A549 (cell line): ENCODE data around the gene WFIKKN1. TPM values are rescaled to one million over a fixed set of nuclear protein-coding genes. Genes with fewer than 3 reads are reported as not detected.

Source experiments
- ATAC-seq, 2 experiments: fragments of 200-7000 bp in 1 of 2; fragments of >200 bp in 1 of 2; cut with Nextera tagmentation in 1 of 2; cut with Tn5 transposase in 1 of 2; 3 replicates each; pipeline versions ENCODE4 v1.8.0 to v1.9.1; 2018 to 2020; ENCODE audit warnings: mild to moderate bottlenecking in 1 of 2, moderate library complexity in 1 of 2
- CTCF ChIA-PET: fragments of 300-600 bp; sonication (Branson Sonifier 250); formaldehyde crosslinking; extraction: SDS; loops from one replicate; lab custom pipeline; 2021; ENCODE audit warnings: antibody characterized with exemption, inconsistent platforms; lab: Yijun Ruan, JAX
- POLR2A ChIA-PET: fragments of 350-600 bp; formaldehyde crosslinking; extraction: SDS; loops from one replicate; lab custom pipeline; 2021; ENCODE audit warnings: antibody characterized with exemption, inconsistent platforms; lab: Yijun Ruan, JAX
- DNase-seq, 2 experiments: peaks; one replicate each; pipeline versions ENCODE4 v3.0.0 to v3.0.0-alpha.2; 2011 to 2016; ENCODE audit warnings: low read depth in 1 of 2, low spot score in 1 of 2
- FAIRE-seq: peaks from 2 replicates; lab custom pipeline; 2011; peaks lifted over from hg19 to GRCh38; lab: Jason Lieb, UNC
- H3K27ac ChIP-seq, 2 experiments: fragments of >200 bp; sonication (Bioruptor Twin); formaldehyde crosslinking; 3 replicates each; pipeline ENCODE4 v1.5.1; 2016 to 2017
- H3K4me1 ChIP-seq: fragments of >200 bp; sonication (Bioruptor Twin); formaldehyde crosslinking; 3 replicates; pipeline ENCODE4 v1.6.1; 2016
- H3K4me2 ChIP-seq: fragments of >200 bp; sonication (Bioruptor Twin); formaldehyde crosslinking; 3 replicates; pipeline ENCODE4 v1.6.1; 2016
- H3K4me3 ChIP-seq: fragments of >200 bp; sonication (Bioruptor Twin); formaldehyde crosslinking; 3 replicates; pipeline ENCODE4 v1.5.1; 2016
- H3K9me3 ChIP-seq: fragments of >200 bp; sonication (Bioruptor Twin); formaldehyde crosslinking; 3 replicates; pipeline ENCODE4 v1.6.1; 2016
- CBX2 ChIP-seq: fragments of 200-600 bp; sonication (generic); IDR thresholded peaks from 2 replicates; pipeline ENCODE4 v1.6.1; 2016; ENCODE audit warnings: low read depth, mild to moderate bottlenecking, borderline replicate concordance
- CEBPB ChIP-seq, 2 experiments: fragments of >200 bp in 1 of 2; sonication (Bioruptor Twin) in 1 of 2; formaldehyde crosslinking in 1 of 2; IDR thresholded peaks; 2 replicates each; pipeline ENCODE4 v1.6.1; 2012 to 2016
- CHD4 ChIP-seq: fragments of 200-600 bp; sonication (generic); IDR thresholded peaks from 2 replicates; pipeline ENCODE4 v1.6.1; 2016; ENCODE audit warnings: antibody characterized with exemption, mild to moderate bottlenecking, borderline replicate concordance
- EHMT2 ChIP-seq: fragments of 200-600 bp; sonication (generic); IDR thresholded peaks from 2 replicates; pipeline ENCODE4 v1.6.1; 2016; ENCODE audit warnings: antibody characterized with exemption, low read depth, mild to moderate bottlenecking, moderate library complexity
- FOSL2 ChIP-seq, 2 experiments: fragments of 450-650 bp in 1 of 2; fragments of >200 bp in 1 of 2; sonication (Bioruptor Twin) in 1 of 2; formaldehyde crosslinking; IDR thresholded peaks; 2 replicates each; pipeline versions ENCODE4 v1.5.0 to v1.6.1; 2016 to 2020; ENCODE audit warnings: mild to moderate bottlenecking in 1 of 2, moderate library complexity in 1 of 2
- GATA3 ChIP-seq: IDR thresholded peaks from 2 replicates; pipeline ENCODE4 v1.6.1; 2012; ENCODE audit warnings: borderline replicate concordance
- JUN ChIP-seq, 2 experiments: fragments of >200 bp; sonication (Bioruptor Twin); formaldehyde crosslinking; IDR thresholded peaks; 2 replicates in 1 of 2; 3 replicates in 1 of 2; pipeline ENCODE4 v1.6.1; 2016 to 2017
- MAFK ChIP-seq: fragments of 450-650 bp; IDR thresholded peaks from 2 replicates; pipeline ENCODE4 v1.6.1; 2014; ENCODE audit not compliant: partially characterized antibody
- NPAS2 ChIP-seq: fragments of 250-450 bp; sonication (Bioruptor Pico); IDR thresholded peaks from 2 replicates; pipeline ENCODE4 v1.8.0; 2022; ENCODE audit warnings: mild to moderate bottlenecking, moderate library complexity, borderline replicate concordance
- PBX3 ChIP-seq: IDR thresholded peaks from 2 replicates; pipeline ENCODE4 v1.6.1; 2012
- PHF8 ChIP-seq: fragments of 200-600 bp; sonication (generic); IDR thresholded peaks from 2 replicates; pipeline ENCODE4 v1.6.1; 2016; ENCODE audit warnings: low read depth, mild to moderate bottlenecking, antibody characterized with exemption, moderate library complexity, borderline replicate concordance
- POLR2A ChIP-seq: IDR thresholded peaks from 2 replicates; pipeline ENCODE4 v1.6.1; 2012; ENCODE audit warnings: mild to moderate bottlenecking, low read length
- RARB ChIP-seq: fragments of 250-450 bp; sonication (Bioruptor Pico); IDR thresholded peaks from 2 replicates; pipeline ENCODE4 v1.8.0; 2021; ENCODE audit warnings: mild to moderate bottlenecking, moderate library complexity
- SMC3 ChIP-seq: fragments of >200 bp; sonication (Bioruptor Twin); formaldehyde crosslinking; IDR thresholded peaks from 3 replicates; pipeline ENCODE4 v1.6.1; 2018; ENCODE audit warnings: inconsistent platforms
- SREBF2 ChIP-seq: fragments of 450-650 bp; IDR thresholded peaks from 2 replicates; pipeline ENCODE4 v1.6.1; 2014; ENCODE audit warnings: mild to moderate bottlenecking, moderate library complexity
- TFCP2L1 ChIP-seq: fragments of 250-450 bp; sonication (Bioruptor Pico); IDR thresholded peaks from 2 replicates; pipeline ENCODE4 v1.5.0; 2021; ENCODE audit warnings: mild to moderate bottlenecking
- ZC3H11A ChIP-seq: fragments of 450-650 bp; IDR thresholded peaks from 2 replicates; pipeline ENCODE4 v1.6.1; 2014; ENCODE audit warnings: antibody characterized with exemption, mild to moderate bottlenecking
- ZFP36 ChIP-seq: fragments of 450-650 bp; IDR thresholded peaks from 2 replicates; pipeline ENCODE4 v1.6.1; 2014; ENCODE audit warnings: borderline replicate concordance; ENCODE audit not compliant: partially characterized antibody
- ZNF302 ChIP-seq: fragments of 250-450 bp; sonication (Bioruptor Pico); IDR thresholded peaks from 2 replicates; pipeline ENCODE4 v1.9.0; 2021; ENCODE audit warnings: inconsistent platforms, mild to moderate bottlenecking, moderate library complexity
- WGBS: methylation state at CpG from one replicate; pipeline ENCODE4 v1.1.6; 2017; ENCODE audit errors: missing lambda C conversion rate; 5-methylcytosine and 5-hydroxymethylcytosine counted together
- polyA plus RNA-seq, 4 experiments: library from polyadenylated mRNA; depleted of rRNA in 3 of 4; stranded (reverse); fragments of >200 nt; fragmentation: RNase III in 1 of 4; extraction: RNeasy Plus Mini Kit Qiagen cat#74134 plus additional on column Dnase treatment in 1 of 4; gene quantifications; 2 replicates in 3 of 4; 3 replicates in 1 of 4; pipeline ENCODE4 v1.2.3, GENCODE V29; 2011 to 2017
- TF ChIP-seq, protein P1 (sequence below): fragments of >200 bp; sonication (Bioruptor Twin); formaldehyde crosslinking; IDR thresholded peaks from 3 replicates; pipeline ENCODE4 v1.6.1; 2016
- TF ChIP-seq, protein P2 (sequence below): fragments of >200 bp; sonication (Bioruptor Twin); formaldehyde crosslinking; IDR thresholded peaks from 2 replicates; pipeline ENCODE4 v1.6.1; 2016
- TF ChIP-seq, protein P3 (sequence below): fragments of >200 bp; sonication (Bioruptor Twin); formaldehyde crosslinking; IDR thresholded peaks from 3 replicates; pipeline ENCODE4 v1.5.1; 2016

Gene WFIKKN1
- polyA plus RNA-seq, 2 of the 4 experiments (the other 2 are of a cell fraction) = 0.05 to 0.23 TPM

DNA sequence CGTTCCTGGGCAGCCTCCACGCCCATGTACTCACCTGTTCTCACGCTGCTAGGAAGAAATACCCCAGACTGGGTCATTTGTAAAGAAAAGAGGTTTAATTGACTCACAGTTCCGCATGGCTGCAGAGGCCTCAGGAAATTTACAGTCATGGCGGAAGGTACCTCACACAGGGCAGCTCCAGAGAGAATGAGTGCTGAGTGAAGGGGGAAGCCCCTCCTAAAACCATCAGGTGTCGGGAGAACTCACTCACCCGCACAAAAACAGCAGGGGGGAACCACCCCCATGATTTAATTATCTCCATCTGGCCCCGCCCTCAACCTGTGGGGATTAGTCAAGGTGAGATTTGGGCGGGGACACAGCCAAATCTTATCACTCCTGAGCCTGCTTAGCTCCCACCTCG, 22.8 kb upstream of the WFIKKN1 start:
- H3K4me2 ChIP-seq = no peak overlapping the region
- no peak overlapping the region for H3K4me3 ChIP-seq
- H3K4me1 ChIP-seq = no peaks in the 10 kb centered on the region
- FAIRE-seq (no peak), DNase-seq (no peak), ATAC-seq (no peak)
- POLR2A ChIA-PET = no interaction called here
- no peak overlapping the region for H3K27ac ChIP-seq
- H3K9me3 ChIP-seq = peaks cover 18% of the 10 kb centered on the region
- 89% methylated on average over 10 of the region's 10 CpGs for WGBS
- TF ChIP-seq JUN (IDR thresholded peaks at IDR 0.05) (no peak), ZFP36 (no peak), CBX2 (no peak), RARB (no peak), EHMT2 (no peak)
- TF ChIP-seq, protein P1, sequence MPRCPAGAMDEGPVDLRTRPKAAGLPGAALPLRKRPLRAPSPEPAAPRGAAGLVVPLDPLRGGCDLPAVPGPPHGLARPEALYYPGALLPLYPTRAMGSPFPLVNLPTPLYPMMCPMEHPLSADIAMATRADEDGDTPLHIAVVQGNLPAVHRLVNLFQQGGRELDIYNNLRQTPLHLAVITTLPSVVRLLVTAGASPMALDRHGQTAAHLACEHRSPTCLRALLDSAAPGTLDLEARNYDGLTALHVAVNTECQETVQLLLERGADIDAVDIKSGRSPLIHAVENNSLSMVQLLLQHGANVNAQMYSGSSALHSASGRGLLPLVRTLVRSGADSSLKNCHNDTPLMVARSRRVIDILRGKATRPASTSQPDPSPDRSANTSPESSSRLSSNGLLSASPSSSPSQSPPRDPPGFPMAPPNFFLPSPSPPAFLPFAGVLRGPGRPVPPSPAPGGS = no peak
- TF ChIP-seq, all 56 proteins: peak for 0
- CTCF ChIA-PET = no interaction called here

- TF ChIP-seq CHD4 (no peak), GATA3 (no peak), FOSL2 (IDR thresholded peaks at IDR 0.05) (no peak), FOSL2 (CRISPR knock-in tag; IDR thresholded peaks at IDR 0.05) (no peak), PBX3 (no peak), ZC3H11A (no peak), ZNF302 (CRISPR knock-in tag) (no peak), NPAS2 (CRISPR knock-in tag) (no peak), ZFP36 (no peak), SREBF2 (no peak), POLR2A (no peak), SMC3 (no peak), TFCP2L1 (no peak), CEBPB (IDR thresholded peaks at IDR 0.05) (no peak), PHF8 (no peak), MAFK (no peak)
- TF ChIP-seq, protein P1 = no peak
- TF ChIP-seq, protein P2, sequence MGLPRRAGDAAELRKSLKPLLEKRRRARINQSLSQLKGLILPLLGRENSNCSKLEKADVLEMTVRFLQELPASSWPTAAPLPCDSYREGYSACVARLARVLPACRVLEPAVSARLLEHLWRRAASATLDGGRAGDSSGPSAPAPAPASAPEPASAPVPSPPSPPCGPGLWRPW = no peak
- TF ChIP-seq, protein P3, sequence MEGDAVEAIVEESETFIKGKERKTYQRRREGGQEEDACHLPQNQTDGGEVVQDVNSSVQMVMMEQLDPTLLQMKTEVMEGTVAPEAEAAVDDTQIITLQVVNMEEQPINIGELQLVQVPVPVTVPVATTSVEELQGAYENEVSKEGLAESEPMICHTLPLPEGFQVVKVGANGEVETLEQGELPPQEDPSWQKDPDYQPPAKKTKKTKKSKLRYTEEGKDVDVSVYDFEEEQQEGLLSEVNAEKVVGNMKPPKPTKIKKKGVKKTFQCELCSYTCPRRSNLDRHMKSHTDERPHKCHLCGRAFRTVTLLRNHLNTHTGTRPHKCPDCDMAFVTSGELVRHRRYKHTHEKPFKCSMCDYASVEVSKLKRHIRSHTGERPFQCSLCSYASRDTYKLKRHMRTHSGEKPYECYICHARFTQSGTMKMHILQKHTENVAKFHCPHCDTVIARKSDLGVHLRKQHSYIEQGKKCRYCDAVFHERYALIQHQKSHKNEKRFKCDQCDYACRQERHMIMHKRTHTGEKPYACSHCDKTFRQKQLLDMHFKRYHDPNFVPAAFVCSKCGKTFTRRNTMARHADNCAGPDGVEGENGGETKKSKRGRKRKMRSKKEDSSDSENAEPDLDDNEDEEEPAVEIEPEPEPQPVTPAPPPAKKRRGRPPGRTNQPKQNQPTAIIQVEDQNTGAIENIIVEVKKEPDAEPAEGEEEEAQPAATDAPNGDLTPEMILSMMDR = no peak
- Histone ChIP-seq H3K4me1 (no peaks in the 10 kb centered on the region), H3K4me2 (no peak overlapping the region), H3K27ac (no peak overlapping the region), H3K9me3 (peaks cover 16% of the 10 kb centered on the region), H3K4me3 (no peak overlapping the region)
- no peak for ATAC-seq
- POLR2A ChIA-PET = no interaction called here
- no peak for DNase-seq
- FAIRE-seq = no peak
- 97% methylated on average over 13 of the region's 13 CpGs for WGBS
- CTCF ChIA-PET = interaction anchor here (0.7 to 1.2 kb wide), 2 partner anchors 19 to 402 kb away, joined by 3 read pairs; partner anchors contain the start of gene RAB40C
Observed at GRCh38 chr16:609316-609715, 21.5 kb upstream of the WFIKKN1 start.
